Transverse colon (tissue), 3 donors: Measurements from ENCODE around the gene MBOAT7.

Experiments
- CTCF ChIP-seq, 5 experiments: fragments of 200-600 bp in 3 of 5; fragments of 450-650 bp in 2 of 5; sonication (generic) in 3 of 5; IDR thresholded peaks; 1 replicate in 2 of 5; 2 replicates in 3 of 5; pipeline ENCODE4 v1.5.1; 2016 to 2017; ENCODE audit warnings: antibody characterized with exemption in 5 of 5, inconsistent platforms in 3 of 5, mild to moderate bottlenecking in 2 of 5, moderate library complexity in 1 of 5
- POLR2A ChIP-seq: fragments of 450-650 bp; IDR thresholded peaks from one replicate; pipeline ENCODE4 v1.6.1; 2016; ENCODE audit warnings: antibody characterized with exemption, mild to moderate bottlenecking, moderate library complexity

DNA sequence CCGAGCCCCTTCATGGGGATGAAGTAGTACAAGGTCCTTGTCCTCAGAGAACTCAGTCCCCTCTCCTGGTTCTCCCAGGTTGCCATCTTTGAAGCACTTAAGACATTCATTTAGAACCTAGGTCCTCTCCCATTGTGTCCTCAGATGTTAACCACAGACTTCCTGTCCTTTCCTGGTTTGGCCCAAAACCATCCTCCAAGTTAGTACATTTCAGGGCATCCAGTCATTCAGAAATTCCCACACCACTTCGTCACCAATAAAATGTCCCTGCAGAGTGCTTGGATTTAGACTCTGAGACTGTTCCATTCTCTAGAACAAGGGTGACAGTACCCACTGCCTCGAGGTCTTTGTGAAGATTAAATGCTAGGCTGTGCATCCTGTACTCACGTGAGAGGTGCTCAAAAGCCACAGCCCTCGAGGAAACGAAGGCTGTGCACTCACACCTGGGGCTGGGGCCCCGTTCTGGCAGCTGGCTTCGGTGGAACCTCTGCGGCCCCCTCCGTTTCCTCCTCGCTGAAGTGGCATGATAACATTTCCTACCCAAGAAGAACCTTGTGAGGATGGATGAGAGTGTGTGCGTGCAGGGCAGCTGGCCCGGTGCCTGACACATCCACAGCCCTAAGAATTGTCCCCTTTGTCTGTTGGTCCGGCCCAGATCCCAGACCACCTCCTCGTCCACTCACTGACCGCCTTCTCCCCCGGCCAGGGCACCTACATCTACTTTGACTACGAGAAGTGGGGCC lies 34.6 kb downstream of the MBOAT7 start:
- TF ChIP-seq CTCF (IDR thresholded peaks at IDR 0.05) (no peak), POLR2A (no peak)
